Activated CD8-positive, alpha-beta T cell treated with anti-CD3 and anti-CD28 coated beads for 36 hours (primary cell): ENCODE measurements around the gene DAZAP2. TPM values are rescaled to one million over a fixed set of nuclear protein-coding genes. Genes with fewer than 3 reads are reported as not detected.

ENCODE experiments used
- ATAC-seq: fragments of 200-7000 bp; cut with Tn5 transposase; one replicate; pipeline ENCODE4 v1.10.0; 2021; ENCODE audit warnings: mild to moderate bottlenecking, moderate library complexity
- CTCF ChIA-PET: fragments of 350-600 bp; sonication (Branson Sonifier 250); formaldehyde crosslinking; loops from one replicate; lab custom pipeline; 2021; ENCODE audit warnings: antibody characterized with exemption; lab: Charles Lee
- POLR2A ChIA-PET: fragments of 350-600 bp; sonication (Branson Sonifier 250); formaldehyde crosslinking; loops from one replicate; lab custom pipeline; 2021; ENCODE audit warnings: antibody characterized with exemption; lab: Charles Lee
- DNase-seq: peaks from one replicate; pipeline ENCODE4 v3.0.0-alpha.2; 2020
- H3K27ac Mint-ChIP-seq: one replicate; pipeline ENCODE4 v1.8.0; 2021; ENCODE audit warnings: mild to moderate bottlenecking, mixed read lengths
- H3K27me3 Mint-ChIP-seq: one replicate; pipeline ENCODE4 v1.8.0; 2021; ENCODE audit warnings: mixed read lengths
- H3K36me3 Mint-ChIP-seq: one replicate; pipeline ENCODE4 v1.8.0; 2021; ENCODE audit warnings: low read depth, mixed read lengths
- H3K4me1 Mint-ChIP-seq: one replicate; pipeline ENCODE4 v1.8.0; 2021; ENCODE audit warnings: low read depth, mixed read lengths
- H3K4me3 Mint-ChIP-seq: one replicate; pipeline ENCODE4 v1.8.0; 2021; ENCODE audit warnings: mild to moderate bottlenecking, moderate library complexity, mixed read lengths
- H3K9me3 Mint-ChIP-seq: one replicate; pipeline ENCODE4 v1.8.0; 2021; ENCODE audit warnings: mixed read lengths
- intact Hi-C: fragments of 100-400 bp; cut with micrococcal nuclease; formaldehyde crosslinking; loops from one replicate; pipeline ENCODE4 v1.10.0; 2022
- total RNA-seq, 2 experiments: library from RNA; stranded (reverse); gene quantifications; one replicate each; pipeline ENCODE4 v1.2.3, GENCODE V29; 2021
- TF ChIP-seq, protein P1 (sequence below): fragments of 200-600 bp; IDR thresholded peaks from one replicate; pipeline ENCODE4 v1.8.0; 2022; ENCODE audit warnings: antibody characterized with exemption, mild to moderate bottlenecking

Gene DAZAP2
- total RNA-seq, 2 experiments from 2014 or later = 91.7 to 98.3 TPM

DNA sequence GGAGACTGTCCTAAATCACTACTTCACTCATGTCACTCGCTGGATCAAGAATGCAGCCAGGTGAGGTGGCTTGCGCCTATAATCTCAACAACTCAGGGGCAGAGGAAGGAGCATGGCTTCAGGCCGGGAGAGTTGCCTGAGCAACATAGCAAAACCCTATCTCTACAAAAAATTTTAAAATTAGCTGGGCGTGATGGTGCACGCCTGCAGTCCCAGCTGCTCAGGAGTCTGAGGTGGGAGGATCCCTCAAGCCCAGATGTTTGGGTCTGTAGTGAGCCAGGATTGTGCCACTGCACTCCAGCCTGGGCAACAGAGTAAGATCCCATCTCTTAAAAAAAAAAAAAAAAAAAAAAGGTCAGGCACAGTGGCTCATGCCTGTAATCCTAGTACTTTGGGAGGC, 25.7 kb downstream of the DAZAP2 start:
- DNase-seq (no peak), ATAC-seq (no peak)
- Mint-ChIP-seq H3K4me1 (peaks cover 23% of the 10 kb centered on the region), H3K4me3 (no peak overlapping the region), H3K36me3 (no peaks in the 10 kb centered on the region), H3K27ac (no peak overlapping the region), H3K9me3 (no peaks in the 10 kb centered on the region), H3K27me3 (peaks cover 1% of the 10 kb centered on the region)
- CTCF ChIA-PET = interaction anchor here (1.3 to 3.4 kb wide), 2 partner anchors 11 to 77 kb away, joined by 4 to 25 read pairs; no protein-coding TSS in a partner anchor
- TF ChIP-seq, protein P1, sequence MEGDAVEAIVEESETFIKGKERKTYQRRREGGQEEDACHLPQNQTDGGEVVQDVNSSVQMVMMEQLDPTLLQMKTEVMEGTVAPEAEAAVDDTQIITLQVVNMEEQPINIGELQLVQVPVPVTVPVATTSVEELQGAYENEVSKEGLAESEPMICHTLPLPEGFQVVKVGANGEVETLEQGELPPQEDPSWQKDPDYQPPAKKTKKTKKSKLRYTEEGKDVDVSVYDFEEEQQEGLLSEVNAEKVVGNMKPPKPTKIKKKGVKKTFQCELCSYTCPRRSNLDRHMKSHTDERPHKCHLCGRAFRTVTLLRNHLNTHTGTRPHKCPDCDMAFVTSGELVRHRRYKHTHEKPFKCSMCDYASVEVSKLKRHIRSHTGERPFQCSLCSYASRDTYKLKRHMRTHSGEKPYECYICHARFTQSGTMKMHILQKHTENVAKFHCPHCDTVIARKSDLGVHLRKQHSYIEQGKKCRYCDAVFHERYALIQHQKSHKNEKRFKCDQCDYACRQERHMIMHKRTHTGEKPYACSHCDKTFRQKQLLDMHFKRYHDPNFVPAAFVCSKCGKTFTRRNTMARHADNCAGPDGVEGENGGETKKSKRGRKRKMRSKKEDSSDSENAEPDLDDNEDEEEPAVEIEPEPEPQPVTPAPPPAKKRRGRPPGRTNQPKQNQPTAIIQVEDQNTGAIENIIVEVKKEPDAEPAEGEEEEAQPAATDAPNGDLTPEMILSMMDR = no peak
- POLR2A ChIA-PET = no interaction called here
- intact Hi-C loops = no loop called here

DNA sequence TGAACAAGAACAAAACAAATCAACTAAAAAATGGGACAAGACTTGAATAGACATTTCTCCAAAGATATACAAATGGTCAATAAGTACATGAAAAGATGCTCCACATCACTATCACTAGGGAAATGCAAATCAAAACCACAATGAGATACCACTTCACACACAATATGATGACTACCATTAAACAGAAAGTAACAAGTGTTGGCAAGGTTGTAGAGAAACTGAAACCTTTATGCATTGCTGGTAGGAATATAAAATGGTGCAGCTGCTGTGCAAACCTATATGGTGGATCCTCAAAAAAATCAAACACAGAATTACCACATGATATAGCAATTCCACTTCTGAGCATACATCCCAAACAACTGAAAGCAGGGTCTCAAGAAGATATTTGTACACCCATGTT, 26.4 kb downstream of the DAZAP2 start:
- Mint-ChIP-seq H3K27me3 (peaks cover 3% of the 10 kb centered on the region), H3K36me3 (no peaks in the 10 kb centered on the region), H3K9me3 (no peaks in the 10 kb centered on the region), H3K27ac (no peak overlapping the region), H3K4me3 (no peak overlapping the region), H3K4me1 (peaks cover 25% of the 10 kb centered on the region)
- TF ChIP-seq, protein P1 = no peak
- DNase-seq (no peak), ATAC-seq (peak; percentile 79)
- CTCF ChIA-PET = no interaction called here
- intact Hi-C loops = loop anchor here (5.0 kb wide), 1 partner anchor 77 kb away; no protein-coding TSS in a partner anchor
- POLR2A ChIA-PET = no interaction called here

DNA sequence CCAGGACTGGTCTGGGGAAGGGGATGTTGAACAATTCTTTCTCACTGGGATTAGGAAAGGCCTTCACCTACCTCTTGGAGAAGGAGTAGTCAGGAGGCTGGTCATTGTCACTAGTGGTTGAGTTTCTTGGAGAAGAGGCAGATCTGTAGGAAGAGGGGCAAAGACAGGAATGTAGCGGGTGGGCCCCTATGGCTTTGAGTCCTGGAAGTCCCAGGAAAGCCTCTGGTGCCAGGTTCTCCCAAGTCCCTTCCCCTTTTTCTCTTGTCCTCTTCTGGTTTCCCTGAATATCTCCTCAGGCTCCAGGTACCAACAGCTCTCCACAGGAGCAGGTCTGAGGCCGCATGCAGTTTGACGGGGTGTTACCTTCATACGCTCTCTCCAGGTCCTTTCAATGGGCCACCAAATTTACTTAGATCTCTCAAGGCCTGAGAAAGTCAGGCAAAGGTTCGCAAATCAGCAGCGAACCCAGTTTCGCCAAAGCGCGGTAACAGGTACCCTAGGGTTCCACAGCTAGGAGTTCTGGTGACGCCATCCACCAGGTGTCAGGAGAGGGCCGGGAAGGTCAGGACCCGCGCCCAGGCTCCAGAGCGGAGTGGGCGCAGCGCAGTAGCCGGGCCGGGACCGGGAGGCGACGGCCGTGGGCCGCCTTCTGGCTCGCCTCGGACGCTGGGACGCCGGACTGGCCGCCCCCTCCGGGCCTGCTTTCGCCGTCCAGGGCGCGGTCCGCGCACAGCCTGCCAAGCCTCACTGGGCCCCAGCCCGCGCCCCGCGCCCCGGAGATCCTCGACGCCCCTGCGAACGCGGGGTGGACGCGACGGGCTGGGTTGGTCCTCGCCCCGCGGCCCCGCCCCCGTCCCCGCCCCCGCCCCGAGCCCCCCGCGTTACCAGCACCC, 30.8 kb downstream of the DAZAP2 start:
- H3K36me3 Mint-ChIP-seq = no peaks in the 10 kb centered on the region
- peaks cover 6% of the 10 kb centered on the region for H3K27me3 Mint-ChIP-seq
- peaks cover 29% of the 10 kb centered on the region for H3K4me1 Mint-ChIP-seq
- CTCF ChIA-PET = interaction anchor here (0.6 to 7.4 kb wide), 7 partner anchors 13 to 86 kb away, joined by 3 to 117 read pairs (median 4); partner anchors contain the start of gene BIN2
- POLR2A ChIA-PET = interaction anchor here (1.0 to 2.2 kb wide), 5 partner anchors 51 to 686 kb away, joined by 3 to 7 read pairs (median 3); partner anchors contain the start of gene POU6F1
- H3K9me3 Mint-ChIP-seq = no peaks in the 10 kb centered on the region
- ATAC-seq (peak; percentile 66), DNase-seq (peak; percentile 67)
- intact Hi-C loops = loop anchor here (5.0 kb wide), 1 partner anchor 73 kb away; no protein-coding TSS in a partner anchor
- H3K4me3 Mint-ChIP-seq = peak overlapping the region; percentile 68
- TF ChIP-seq, protein P1 = peak; percentile 53
- H3K27ac Mint-ChIP-seq = no peak overlapping the region

DNA sequence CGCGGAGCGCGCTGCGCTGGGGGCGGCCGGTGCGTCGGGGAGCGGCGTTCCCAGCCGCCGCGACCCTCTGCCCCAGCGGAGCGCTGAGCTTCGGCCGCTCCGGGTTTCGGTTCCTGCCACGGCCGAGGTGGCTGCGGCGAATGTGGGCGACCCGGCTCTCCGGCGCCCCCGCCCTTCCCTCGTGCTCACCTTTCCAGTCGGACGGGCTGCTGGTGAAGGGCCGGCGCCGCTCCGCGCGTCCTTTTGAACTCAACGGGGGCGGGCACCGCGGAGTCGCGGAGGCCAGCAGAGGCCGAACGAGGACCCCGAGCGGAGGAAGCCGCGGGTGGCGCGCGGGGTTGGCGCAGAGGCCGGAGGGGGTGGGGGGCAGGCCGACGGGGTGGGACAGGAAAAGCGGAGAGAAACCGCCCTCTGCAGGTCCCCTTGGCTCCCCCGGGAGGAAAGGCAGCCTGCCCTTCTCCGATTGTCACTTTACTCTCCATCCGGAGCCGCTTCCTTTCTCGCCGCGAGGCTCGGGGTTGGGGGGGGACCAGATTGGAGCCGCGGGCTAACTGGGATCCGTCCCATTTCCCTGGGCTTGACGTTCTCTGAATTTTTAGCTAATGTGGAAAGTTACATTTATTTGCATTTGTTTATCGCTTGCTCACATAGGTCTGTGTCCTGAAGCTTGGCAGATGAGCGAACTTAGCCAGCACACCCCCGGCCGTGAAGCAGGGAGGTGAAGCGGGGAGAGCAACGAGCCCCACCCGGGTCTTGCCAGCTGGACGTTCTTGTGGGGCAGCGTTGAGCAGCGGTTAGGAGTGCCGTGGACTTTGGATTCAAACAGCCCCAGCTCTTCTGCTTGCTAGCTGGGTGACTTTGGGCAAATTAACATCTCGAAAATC, 31.7 kb downstream of the DAZAP2 start, which contains the start of gene SMAGP:
SMAGP (minus strand) TSS at position 349 of the 884 bp plus-strand sequence. CDS start 1,137 bp downstream, outside the sequence.
- POLR2A ChIA-PET = interaction anchor here (1.0 to 2.2 kb wide), 6 partner anchors 9 to 686 kb away, joined by 3 to 7 read pairs (median 4); partner anchors contain the start of gene POU6F1
- peak; percentile 55 for ATAC-seq
- intact Hi-C loops = no loop called here
- Mint-ChIP-seq H3K36me3 (no peaks in the 10 kb centered on the region), H3K4me3 (peak within 1 kb of the TSS; percentile 86), H3K27me3 (peaks cover 6% of the 10 kb centered on the region), H3K9me3 (no peaks in the 10 kb centered on the region), H3K4me1 (peaks cover 24% of the 10 kb centered on the region), H3K27ac (peak within 1 kb of the TSS; percentile 57)
- peak; percentile 56 for DNase-seq
- CTCF ChIA-PET = interaction anchor here (0.6 to 7.4 kb wide), 7 partner anchors 12 to 415 kb away, joined by 3 to 117 read pairs (median 3); partner anchors contain the start of genes BIN2 and LETMD1
- TF ChIP-seq, protein P1 = no peak
